ENCODE measurements around the gene DDX39B.
A peak's percentile ranks its signal among the peaks of the same experiment; 100 is the strongest.

The DDX39B gene

GRCh38 chr6:31575335-31575901 lies 33.6 kb upstream of the DDX39B start, which contains the start of gene TNF:
Gene TNF, plus strand, starts transcription at chr6:31575565. Its CDS starts 177 bp downstream, at chr6:31575742.
- DNase-seq = peak; percentile 82

- DNase-seq = peak; percentile 46
Measured at GRCh38 chr6:31574106-31575061, 32.6 kb upstream of the DDX39B start.

- no peak for DNase-seq
Measured at GRCh38 chr6:31573239-31574105, 31.7 kb upstream of the DDX39B start.

GRCh38 chr6:31572041-31572911 lies 30.5 kb upstream of the DDX39B start, which contains the start of gene LTA:
Gene LTA, plus strand, starts transcription at chr6:31572289. Its CDS starts 454 bp downstream, at chr6:31572743.
- peak; percentile 80 for DNase-seq

GRCh38 chr6:31569861-31570536 lies 28.2 kb upstream of the DDX39B start:
- no peak for DNase-seq

GRCh38 chr6:31568537-31568961 lies 26.7 kb upstream of the DDX39B start:
- DNase-seq = peak; percentile 77

GRCh38 chr6:31567531-31568370 lies 25.9 kb upstream of the DDX39B start:
- no peak for DNase-seq

- no peak for DNase-seq
Measured at GRCh38 chr6:31560697-31561058, 18.9 kb upstream of the DDX39B start.

GRCh38 chr6:31559958-31560696 lies 18.3 kb upstream of the DDX39B start:
- DNase-seq = peak; percentile 45

- DNase-seq = no peak
Measured at GRCh38 chr6:31559606-31559957, 17.8 kb upstream of the DDX39B start.

GRCh38 chr6:31558631-31559500 lies 17.1 kb upstream of the DDX39B start:
- peak; percentile 78 for DNase-seq

- DNase-seq = no peak
Measured at GRCh38 chr6:31558318-31558625, 16.5 kb upstream of the DDX39B start.

GRCh38 chr6:31557443-31558317 lies 15.9 kb upstream of the DDX39B start:
- DNase-seq = no peak

GRCh38 chr6:31556307-31556706 lies 14.5 kb upstream of the DDX39B start:
- DNase-seq = no peak

GRCh38 chr6:31551371-31551770 lies 9.6 kb upstream of the DDX39B start:
- peak; percentile 55 for DNase-seq

GRCh38 chr6:31548544-31548873 lies 6.7 kb upstream of the DDX39B start:
- no peak for DNase-seq

GRCh38 chr6:31547727-31548543 lies 6.1 kb upstream of the DDX39B start:
- no peak for DNase-seq

Data from stimulated activated naive CD4-positive, alpha-beta T cell treated with Interleukin-2 at 50 U/mL for 16 hours (primary cell).